A673 (cell line): Measurements from ENCODE around the gene C19orf12. TPM values are rescaled to one million over a fixed set of nuclear protein-coding genes. Genes with fewer than 3 reads are reported as not detected.

Experiments
- BruUV-seq: library from RNA; stranded (reverse); fragments of 400-500 nt; replicated peaks from 2 replicates; lab custom pipeline; 2021; lab: Mats Ljungman, UMichigan
- CTCF ChIA-PET: fragments of 300-600 bp; sonication (Branson Sonifier 250); formaldehyde crosslinking; loops from one replicate; lab custom pipeline; 2022; ENCODE audit warnings: antibody characterized with exemption; lab: Charles Lee
- POLR2A ChIA-PET: fragments of 300-600 bp; sonication (Branson Sonifier 250); formaldehyde crosslinking; loops from one replicate; lab custom pipeline; 2022; ENCODE audit warnings: antibody characterized with exemption; ENCODE audit not compliant: low non-redundant PET; lab: Charles Lee
- DNase-seq: peaks from one replicate; pipeline ENCODE4 v3.0.0-alpha.2; 2015; ENCODE audit warnings: low spot score
- H3K27ac ChIP-seq: fragments of 200-600 bp; sonication (generic); 2 replicates; pipeline ENCODE4 v1.5.1; 2016; ENCODE audit warnings: mixed run types, low read depth, mild to moderate bottlenecking, mixed read lengths, antibody characterized with exemption, low read length; ENCODE audit not compliant: poor library complexity, severe bottlenecking
- H3K27me3 ChIP-seq: fragments of 200-600 bp; sonication (generic); replicated peaks from 2 replicates; pipeline ENCODE4 v1.6.1; 2017; ENCODE audit warnings: mixed run types, low read depth, mild to moderate bottlenecking, mixed read lengths, antibody characterized with exemption, low read length; ENCODE audit not compliant: insufficient read depth, poor library complexity
- H3K36me3 ChIP-seq: fragments of 200-600 bp; sonication (generic); 2 replicates; pipeline ENCODE4 v1.6.1; 2016; ENCODE audit warnings: mixed run types, mild to moderate bottlenecking, mixed read lengths, antibody characterized with exemption, low read length; ENCODE audit not compliant: insufficient read depth, poor library complexity, severe bottlenecking
- H3K4me1 ChIP-seq: fragments of 200-600 bp; sonication (generic); 2 replicates; pipeline ENCODE4 v1.6.1; 2017; ENCODE audit warnings: mixed run types, mild to moderate bottlenecking, mixed read lengths, antibody characterized with exemption, low read length; ENCODE audit not compliant: insufficient read depth, poor library complexity, severe bottlenecking
- H3K4me3 ChIP-seq: fragments of 200-600 bp; sonication (generic); 2 replicates; pipeline ENCODE4 v1.5.1; 2016; ENCODE audit warnings: low read depth, mixed run types, mild to moderate bottlenecking, mixed read lengths, low read length; ENCODE audit not compliant: poor library complexity, severe bottlenecking
- H3K9me3 ChIP-seq: fragments of 200-600 bp; sonication (generic); 2 replicates; pipeline ENCODE4 v1.6.1; 2016; ENCODE audit warnings: mixed run types, low read depth, mild to moderate bottlenecking, mixed read lengths, antibody characterized with exemption, low read length; ENCODE audit not compliant: poor library complexity, severe bottlenecking
- CTCF ChIP-seq: fragments of 300-800, 200-600 bp; sonication (generic); conservative IDR thresholded peaks from 2 replicates; pipeline ENCODE4 v1.5.1; 2017; ENCODE audit warnings: low read depth, mild to moderate bottlenecking, antibody characterized with exemption, low read length, moderate library complexity, mixed read lengths
- EZH2 ChIP-seq: fragments of 200-600 bp; sonication (generic); IDR thresholded peaks from 2 replicates; pipeline ENCODE4 v1.6.1; 2017; ENCODE audit warnings: borderline replicate concordance, low read depth, mild to moderate bottlenecking, mixed read lengths, antibody characterized with exemption, low read length; ENCODE audit not compliant: poor library complexity, severe bottlenecking
- intact Hi-C: fragments of 100-400 bp; cut with micrococcal nuclease; formaldehyde crosslinking; loops from one replicate; pipeline ENCODE4 v1.10.0; 2022; ENCODE audit not compliant: unreplicated experiment
- total RNA-seq: library from RNA; stranded (reverse); gene quantifications from 2 replicates; pipeline ENCODE4 v1.2.3, GENCODE V29; 2021

The C19orf12 gene
- total RNA-seq, 1 experiment from 2014 or later: 26.8 TPM

- H3K4me1 ChIP-seq: no peaks in the 10 kb centered on the region
- CTCF ChIA-PET: no interaction called here
- no peaks in the 10 kb centered on the region for H3K9me3 ChIP-seq
- DNase-seq: no peak
- H3K27ac ChIP-seq: no peak overlapping the region
- H3K4me3 ChIP-seq: no peak overlapping the region
- TF ChIP-seq CTCF (no peak), EZH2 (no peak)
- POLR2A ChIA-PET: no interaction called here
- no peaks in the 10 kb centered on the region for H3K36me3 ChIP-seq
- no peaks in the 10 kb centered on the region for H3K27me3 ChIP-seq
- intact Hi-C loops: no loop called here
- BruUV-seq: no TSS peak
These were observed 32.1 kb downstream of the C19orf12 start for GRCh38 chr19:29683009-29683408.

GRCh38 chr19:29682236-29682895 is 32.7 kb downstream of the C19orf12 start:
- intact Hi-C loops: no loop called here
- H3K9me3 ChIP-seq: no peaks in the 10 kb centered on the region
- no peak overlapping the region for H3K4me3 ChIP-seq
- TF ChIP-seq CTCF: no peak
- TF ChIP-seq EZH2: no peak
- DNase-seq: no peak
- BruUV-seq: no TSS peak
- H3K27ac ChIP-seq: no peak overlapping the region
- POLR2A ChIA-PET: no interaction called here
- no peaks in the 10 kb centered on the region for H3K4me1 ChIP-seq
- no peaks in the 10 kb centered on the region for H3K27me3 ChIP-seq
- CTCF ChIA-PET: no interaction called here
- H3K36me3 ChIP-seq: no peaks in the 10 kb centered on the region

DNA sequence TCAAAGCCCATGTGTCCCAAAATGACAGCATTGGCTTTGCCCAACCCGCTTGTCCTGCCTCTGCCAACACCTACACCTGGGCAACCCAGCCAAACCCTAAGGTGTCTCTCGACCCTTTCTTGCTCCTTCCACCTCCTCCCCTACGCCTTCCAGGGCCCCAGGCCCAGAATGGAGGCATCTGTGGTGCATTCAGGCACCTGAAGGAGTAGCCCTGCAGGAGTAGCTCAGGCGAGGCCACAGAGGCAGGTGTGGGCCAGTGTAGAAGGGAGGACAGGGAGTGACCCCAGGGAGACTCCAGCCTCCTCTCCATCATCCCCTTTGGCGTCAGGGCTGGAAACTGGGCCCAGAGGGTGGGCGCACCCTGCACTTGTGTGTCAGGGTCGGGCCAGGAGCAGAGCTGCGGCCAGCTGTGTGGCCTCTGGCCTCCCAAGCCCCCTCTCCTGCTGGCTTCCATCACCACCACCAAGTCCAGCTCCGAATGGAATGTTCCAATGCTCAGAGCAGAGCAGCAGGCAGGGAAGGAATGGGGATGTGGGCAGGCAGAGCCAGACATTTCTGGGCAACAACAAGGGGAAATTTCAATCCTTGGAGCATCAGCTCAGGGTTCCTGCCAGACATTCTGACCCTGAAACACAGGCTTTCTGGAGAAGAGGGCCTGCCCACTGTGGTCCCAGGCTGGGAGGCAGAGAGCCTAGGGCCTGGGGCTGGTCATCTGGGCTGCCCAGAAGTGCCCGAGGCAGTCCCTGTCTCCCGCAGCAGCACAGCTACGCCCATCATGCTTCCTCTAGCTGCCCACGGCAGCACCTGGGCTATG is 33.4 kb downstream of the C19orf12 start:
- ChIA-PET CTCF (no interaction called here), POLR2A (no interaction called here)
- Histone ChIP-seq H3K4me3 (no peak overlapping the region), H3K36me3 (no peaks in the 10 kb centered on the region), H3K4me1 (no peaks in the 10 kb centered on the region), H3K9me3 (no peaks in the 10 kb centered on the region), H3K27ac (no peak overlapping the region), H3K27me3 (no peaks in the 10 kb centered on the region)
- TF ChIP-seq EZH2 (no peak), CTCF (no peak)
- no peak for DNase-seq
- no TSS peak for BruUV-seq
- intact Hi-C loops: no loop called here
